SIG-M5 (cell line): Measurements from ENCODE around the gene ERC1.

Source experiments
- DNase-seq: peaks from one replicate; lab custom pipeline; 2025; lab: John Stamatoyannopoulos, UW

The ERC1 gene

GRCh38 chr12:1439687-1440086 is 448.7 kb downstream of the ERC1 start:
- no peak for DNase-seq

GRCh38 chr12:1443421-1444141 is 452.6 kb downstream of the ERC1 start:
- DNase-seq: no peak

- DNase-seq: no peak
Measured at GRCh38 chr12:1444142-1444516, 453.1 kb downstream of the ERC1 start.

GRCh38 chr12:1445807-1446206 is 454.8 kb downstream of the ERC1 start:
- DNase-seq: no peak

- no peak for DNase-seq
Measured at GRCh38 chr12:1448336-1448735, 457.3 kb downstream of the ERC1 start.

GRCh38 chr12:1453810-1454209 is 462.8 kb downstream of the ERC1 start:
- no peak for DNase-seq

GRCh38 chr12:1456885-1457284 is 465.9 kb downstream of the ERC1 start:
- DNase-seq: no peak

GRCh38 chr12:1457901-1458300 is 466.9 kb downstream of the ERC1 start:
- no peak for DNase-seq

GRCh38 chr12:1459339-1459738 is 468.3 kb downstream of the ERC1 start:
- no peak for DNase-seq

GRCh38 chr12:1463073-1463905 is 472.3 kb downstream of the ERC1 start:
- DNase-seq: no peak

GRCh38 chr12:1464925-1465324 is 473.9 kb downstream of the ERC1 start:
- DNase-seq: no peak

GRCh38 chr12:1465990-1466389 is 475.0 kb downstream of the ERC1 start:
- DNase-seq: no peak

GRCh38 chr12:1466481-1467154 is 475.6 kb downstream of the ERC1 start:
- no peak for DNase-seq

GRCh38 chr12:1467710-1468109 is 476.7 kb downstream of the ERC1 start:
- DNase-seq: no peak

- no peak for DNase-seq
Measured at GRCh38 chr12:1469070-1469469, 478.0 kb downstream of the ERC1 start.

- DNase-seq: no peak
Measured at GRCh38 chr12:1470051-1470450, 479.0 kb downstream of the ERC1 start.

GRCh38 chr12:1471224-1471623 is 480.2 kb downstream of the ERC1 start:
- no peak for DNase-seq

- no peak for DNase-seq
Measured at GRCh38 chr12:1473418-1473817, 482.4 kb downstream of the ERC1 start.

GRCh38 chr12:1474041-1474573 is 483.1 kb downstream of the ERC1 start:
- DNase-seq: no peak

GRCh38 chr12:1474574-1475153 is 483.6 kb downstream of the ERC1 start:
- no peak for DNase-seq

- no peak for DNase-seq
Measured at GRCh38 chr12:1479645-1480044, 488.6 kb downstream of the ERC1 start.

- DNase-seq: no peak
Measured at GRCh38 chr12:1481326-1481725, 490.3 kb downstream of the ERC1 start.
